Measurements from ENCODE around the gene MRLN.
"Not testable (repeated sequence)": the region's sequence is repeated elsewhere in the genome, so short reads cannot be mapped to it uniquely, and the experiment has no call there.

The MRLN gene

DNA sequence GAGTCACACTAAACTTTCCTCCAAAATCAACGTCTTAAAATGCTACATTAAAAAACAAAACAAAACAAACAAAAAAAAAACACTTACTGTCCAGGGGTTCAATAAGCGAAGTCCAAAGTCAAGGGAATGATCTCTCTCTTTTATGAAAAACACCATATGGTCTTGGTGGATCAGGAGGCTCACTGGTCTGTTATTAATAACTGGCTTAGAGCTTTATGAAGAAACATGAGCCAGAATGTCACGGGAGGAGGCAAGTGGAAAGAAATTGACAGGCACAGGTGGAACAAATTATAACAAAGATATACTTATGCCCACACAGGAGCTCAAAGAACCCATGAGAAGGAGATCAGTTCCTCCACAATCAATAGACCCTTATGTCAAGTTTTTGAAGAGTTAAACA is at the start of gene MRLN:
Gene MRLN (minus strand): TSS at position 189 of the 400 bp plus-strand sequence.
- FAIRE-seq: no peak

DNA sequence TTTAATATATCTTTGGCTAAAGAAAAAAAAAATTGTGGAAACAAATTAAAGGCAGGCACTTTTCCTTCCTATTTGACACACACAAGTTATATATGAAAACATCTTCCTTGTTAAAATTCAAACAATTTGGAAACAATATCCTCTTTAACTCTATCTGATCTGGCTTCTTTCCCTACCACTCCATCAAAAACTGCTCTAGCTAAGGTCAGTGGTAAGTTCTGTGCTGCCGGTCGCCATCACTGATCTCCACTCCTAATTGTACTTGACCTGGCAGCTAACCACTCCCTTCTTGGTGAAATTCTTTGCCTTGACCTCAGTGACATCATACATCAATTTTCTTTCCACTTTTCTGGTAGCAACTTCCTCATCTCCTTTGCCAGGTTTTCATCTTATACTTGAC is 47.9 kb upstream of the MRLN start:
- FAIRE-seq: no peak

GRCh38 chr10:59799421-59799820 is 46.2 kb upstream of the MRLN start:
- no peak for FAIRE-seq

GRCh38 chr10:59793919-59794318 is 40.7 kb upstream of the MRLN start:
- no peak for FAIRE-seq

GRCh38 chr10:59792812-59793211 is 39.6 kb upstream of the MRLN start:
- no peak for FAIRE-seq

DNA sequence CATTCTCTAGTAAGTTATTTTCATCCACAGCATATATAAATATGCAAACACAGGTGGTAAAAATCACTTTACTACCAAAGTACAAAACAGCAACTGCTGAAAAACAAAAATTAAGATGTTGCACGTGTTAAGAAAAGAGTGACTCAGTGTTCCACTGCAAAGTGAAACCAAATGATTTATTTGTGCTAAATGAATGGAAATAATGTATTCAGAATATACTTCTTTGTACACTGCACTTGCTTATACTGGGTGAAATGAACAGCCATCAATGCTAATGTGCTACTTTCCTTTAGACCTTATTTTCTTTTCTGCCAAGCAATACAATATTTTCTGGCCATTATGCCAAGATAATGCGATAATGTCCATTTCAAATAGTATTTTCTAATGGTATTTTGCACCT is 38.3 kb upstream of the MRLN start:
- FAIRE-seq: no peak

DNA sequence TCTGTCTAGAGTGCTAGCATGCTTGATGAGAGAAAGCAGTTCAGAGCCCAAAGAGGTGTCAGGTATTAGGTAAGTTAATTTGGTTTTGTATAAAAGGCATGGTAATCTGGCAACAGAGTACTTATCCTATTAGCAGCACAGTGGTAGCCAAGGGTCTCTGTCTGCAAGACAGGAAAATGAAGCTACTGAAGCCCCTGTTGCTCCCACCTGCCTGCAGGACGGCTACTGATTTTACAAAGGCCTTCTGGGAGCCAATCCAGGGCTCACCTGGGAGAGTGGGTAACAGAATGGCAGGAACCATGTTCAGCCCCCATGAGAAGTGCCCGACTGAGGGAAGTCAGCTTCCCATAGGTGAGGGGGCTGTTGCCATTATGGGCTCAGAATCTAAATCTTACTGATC is 36.8 kb upstream of the MRLN start:
- not testable (repeated sequence) for FAIRE-seq

GRCh38 chr10:59788914-59789313 is 35.7 kb upstream of the MRLN start:
- not testable (repeated sequence) for FAIRE-seq

GRCh38 chr10:59787032-59787431 is 33.8 kb upstream of the MRLN start:
- FAIRE-seq: not testable (repeated sequence)

DNA sequence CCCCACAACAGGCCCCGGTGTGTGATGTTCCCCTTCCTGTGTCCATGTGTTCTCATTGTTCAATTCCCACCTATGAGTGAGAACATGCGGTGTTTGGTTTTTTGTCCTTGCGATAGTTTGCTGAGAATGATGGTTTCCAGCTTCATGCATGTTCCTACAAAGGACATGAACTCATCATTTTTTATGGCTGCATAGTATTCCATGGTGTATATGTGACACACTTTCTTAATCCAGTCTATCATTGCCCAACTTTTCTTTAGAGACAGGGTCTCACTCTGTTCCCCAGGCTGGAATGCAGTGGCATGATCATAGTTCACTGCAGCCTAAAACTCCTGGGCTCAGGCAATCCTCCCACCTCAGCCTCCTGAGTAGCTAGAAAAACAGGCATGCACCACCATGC is 32.2 kb upstream of the MRLN start:
- FAIRE-seq: not testable (repeated sequence)

GRCh38 chr10:59781511-59781910 is 28.3 kb upstream of the MRLN start:
- no peak for FAIRE-seq

- FAIRE-seq: no peak
Observed at GRCh38 chr10:59779756-59780533, 26.7 kb upstream of the MRLN start.

DNA sequence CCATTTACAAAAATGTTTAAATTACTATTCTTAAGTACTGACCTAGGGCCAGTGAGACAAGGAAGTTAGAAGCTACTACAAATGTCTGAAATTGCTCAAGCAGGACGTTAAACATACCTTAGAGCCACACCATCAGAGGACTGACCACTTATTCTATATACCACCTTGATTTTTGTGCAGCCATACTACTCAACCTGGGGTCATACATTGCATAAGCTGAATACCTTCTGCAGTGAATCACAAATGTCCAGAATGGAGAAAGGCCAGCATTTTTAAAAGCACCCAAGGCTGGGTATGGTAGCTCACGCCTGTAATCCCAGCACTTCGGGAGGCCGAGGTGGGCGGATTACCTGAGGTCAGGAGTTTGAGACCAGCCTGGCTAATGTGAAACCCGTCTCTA is 21.2 kb upstream of the MRLN start:
- FAIRE-seq: no peak

DNA sequence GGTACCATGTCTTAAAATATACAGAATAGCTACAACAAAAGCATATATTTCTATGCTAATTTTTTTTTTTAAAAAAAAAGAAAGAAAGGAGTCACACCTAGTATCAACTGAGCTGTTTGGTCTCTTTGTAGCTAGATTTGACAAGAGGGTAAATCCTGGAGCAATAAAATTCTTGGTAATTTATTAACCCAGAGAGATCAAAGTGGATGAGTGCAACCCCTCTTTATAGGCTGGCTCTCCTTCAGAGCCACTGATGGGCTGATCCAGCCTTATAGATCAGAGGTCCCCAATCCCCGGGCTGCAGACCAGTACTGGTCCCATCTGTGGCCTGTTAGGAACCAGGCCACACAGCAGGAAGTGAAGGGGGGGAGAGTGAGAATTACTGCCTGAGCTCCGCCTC is 19.8 kb upstream of the MRLN start:
- FAIRE-seq: no peak

DNA sequence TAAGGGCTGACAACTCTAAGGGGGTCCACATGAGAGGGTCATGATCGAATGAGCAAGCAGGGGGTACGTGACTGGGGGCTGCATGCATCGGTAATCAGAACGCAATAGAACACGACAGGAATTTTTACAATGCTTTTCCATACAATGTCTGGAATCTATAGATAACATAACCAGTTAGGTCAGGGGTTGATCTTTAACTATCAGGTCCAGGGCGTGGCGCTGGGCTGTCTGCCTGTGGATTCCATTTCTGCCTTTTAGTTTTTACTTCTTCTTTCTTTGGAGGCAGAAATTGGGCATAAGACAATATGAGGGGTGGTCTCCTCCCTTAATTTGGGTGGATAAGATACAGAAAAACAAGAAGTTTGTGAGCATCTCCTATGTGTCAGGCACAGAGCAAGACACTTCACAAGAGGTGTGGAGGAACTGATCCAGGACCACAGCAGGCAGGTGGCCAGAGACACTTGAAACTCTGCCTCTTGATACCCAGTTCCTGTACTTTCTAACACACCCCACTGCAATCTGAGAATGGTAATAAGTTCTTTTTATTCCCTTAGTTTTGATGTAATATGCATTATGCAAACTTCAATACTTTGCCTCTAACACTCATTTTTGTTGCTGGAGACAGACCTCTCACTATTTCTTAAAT is 18.0 kb upstream of the MRLN start:
- no peak for FAIRE-seq

DNA sequence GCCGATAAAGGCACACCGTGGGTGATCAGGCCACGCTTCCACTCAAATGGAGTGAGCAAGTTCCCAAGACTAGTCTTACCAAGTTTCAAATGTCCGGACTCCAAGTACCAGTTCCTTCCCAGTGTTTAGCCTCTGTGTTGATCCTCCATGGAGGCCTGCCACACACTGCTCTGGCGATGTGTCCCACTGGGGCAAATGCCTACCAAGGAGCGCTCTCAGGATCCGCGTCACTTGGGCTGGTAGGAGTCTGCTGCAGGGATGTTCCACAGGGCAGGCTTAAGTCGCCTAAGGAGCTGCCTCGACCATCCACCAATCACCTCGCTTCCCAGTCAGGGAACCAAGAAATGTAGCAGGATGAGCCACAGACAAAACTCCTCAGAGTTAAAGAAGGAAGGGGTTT is 17.4 kb upstream of the MRLN start:
- no peak for FAIRE-seq

- FAIRE-seq: no peak
Observed at GRCh38 chr10:59762505-59762904, 9.2 kb upstream of the MRLN start.

DNA sequence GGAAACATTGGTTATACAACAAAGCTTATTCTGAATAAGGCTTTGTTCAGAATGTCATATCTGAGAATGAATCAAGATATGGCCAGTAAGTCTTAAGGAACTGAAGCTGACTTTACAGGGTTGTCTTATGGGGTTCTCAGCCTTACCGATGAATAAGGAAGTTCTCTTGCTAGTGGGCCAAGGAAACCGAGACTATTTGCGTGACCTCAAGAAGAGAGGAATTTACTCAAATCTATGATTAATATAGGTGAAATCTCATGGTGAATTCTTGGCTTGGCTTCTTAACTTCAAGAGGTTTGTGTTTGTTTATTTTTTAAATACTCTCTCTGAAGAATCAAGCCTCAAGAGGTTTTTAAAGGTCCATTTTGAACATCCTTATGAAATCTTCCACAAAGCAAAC is 4.7 kb upstream of the MRLN start:
- no peak for FAIRE-seq

DNA sequence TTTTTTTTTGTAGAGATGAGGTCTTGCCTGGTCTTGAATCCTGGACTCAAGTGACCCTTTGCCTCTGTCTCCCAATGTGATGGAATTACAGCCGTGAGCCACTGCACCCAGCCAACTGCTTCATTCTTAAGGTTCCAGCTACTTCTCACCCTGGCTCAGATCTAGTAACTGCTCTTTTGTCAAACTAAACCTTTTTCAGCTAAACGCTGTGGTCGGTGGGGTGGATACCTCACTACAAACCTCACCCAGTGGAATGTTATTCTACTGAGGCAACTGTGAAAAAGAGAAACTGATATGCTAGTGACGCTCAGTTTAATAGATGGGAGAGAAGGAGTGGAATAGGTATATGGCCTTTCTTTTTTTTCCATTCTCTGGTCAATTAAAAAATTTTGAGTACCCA is 1.7 kb upstream of the MRLN start:
- no peak for FAIRE-seq

GRCh38 chr10:59752278-59752940 is 846 bp downstream of the MRLN start:
- FAIRE-seq: no peak

- no peak for FAIRE-seq
Observed at GRCh38 chr10:59750155-59750945, 2.9 kb downstream of the MRLN start.

DNA sequence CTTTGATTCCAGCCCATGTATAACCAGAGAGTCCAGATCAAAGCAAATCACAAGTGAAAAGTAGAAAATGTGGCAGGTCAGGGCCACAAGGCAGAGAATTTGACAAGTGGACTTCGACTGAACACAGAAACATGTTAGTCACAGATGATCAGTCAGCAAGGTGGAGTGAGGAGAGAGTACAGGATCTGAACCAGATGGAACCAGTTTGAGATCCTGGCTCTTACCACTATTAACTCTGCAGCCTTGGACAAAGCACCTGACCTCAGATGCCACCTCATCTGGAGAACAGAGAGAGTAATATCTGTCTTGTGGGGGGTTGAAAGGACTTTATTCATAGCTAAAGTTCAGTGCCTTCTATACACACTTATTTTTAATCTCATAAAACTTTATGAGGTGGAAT is 4.4 kb downstream of the MRLN start:
- FAIRE-seq: no peak

DNA sequence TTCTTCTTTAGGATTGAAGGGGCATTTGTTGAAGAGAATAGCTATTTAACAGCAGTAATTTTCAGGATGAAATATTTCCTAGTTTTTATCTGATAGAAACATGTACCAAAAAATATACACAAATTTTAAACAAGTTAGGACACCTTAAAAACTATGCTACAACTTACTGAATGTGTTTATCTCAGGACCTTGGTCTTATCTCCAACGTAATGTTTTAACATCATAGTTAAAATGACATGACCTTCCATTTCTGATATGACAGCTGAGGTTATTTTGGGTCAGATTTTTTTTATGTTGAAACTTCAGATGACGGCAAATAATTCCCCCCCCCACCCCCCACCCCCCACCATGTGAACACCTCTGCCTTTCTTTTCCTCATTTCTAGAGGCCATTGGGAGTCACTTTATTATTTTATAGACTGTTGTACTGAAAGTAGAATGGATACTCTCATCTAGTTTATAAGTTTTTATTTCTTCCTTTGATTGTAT is 8.0 kb downstream of the MRLN start:
- no peak for FAIRE-seq
